Bone marrow (tissue), 2 donors: ENCODE measurements around the gene ABCF1.
A peak's percentile ranks its signal among the peaks of the same experiment; 100 is the strongest.

Experiments
- DNase-seq, 2 donors: peaks; one replicate each; lab custom pipeline; 2025; lab: John Stamatoyannopoulos, UW

The ABCF1 gene

DNA sequence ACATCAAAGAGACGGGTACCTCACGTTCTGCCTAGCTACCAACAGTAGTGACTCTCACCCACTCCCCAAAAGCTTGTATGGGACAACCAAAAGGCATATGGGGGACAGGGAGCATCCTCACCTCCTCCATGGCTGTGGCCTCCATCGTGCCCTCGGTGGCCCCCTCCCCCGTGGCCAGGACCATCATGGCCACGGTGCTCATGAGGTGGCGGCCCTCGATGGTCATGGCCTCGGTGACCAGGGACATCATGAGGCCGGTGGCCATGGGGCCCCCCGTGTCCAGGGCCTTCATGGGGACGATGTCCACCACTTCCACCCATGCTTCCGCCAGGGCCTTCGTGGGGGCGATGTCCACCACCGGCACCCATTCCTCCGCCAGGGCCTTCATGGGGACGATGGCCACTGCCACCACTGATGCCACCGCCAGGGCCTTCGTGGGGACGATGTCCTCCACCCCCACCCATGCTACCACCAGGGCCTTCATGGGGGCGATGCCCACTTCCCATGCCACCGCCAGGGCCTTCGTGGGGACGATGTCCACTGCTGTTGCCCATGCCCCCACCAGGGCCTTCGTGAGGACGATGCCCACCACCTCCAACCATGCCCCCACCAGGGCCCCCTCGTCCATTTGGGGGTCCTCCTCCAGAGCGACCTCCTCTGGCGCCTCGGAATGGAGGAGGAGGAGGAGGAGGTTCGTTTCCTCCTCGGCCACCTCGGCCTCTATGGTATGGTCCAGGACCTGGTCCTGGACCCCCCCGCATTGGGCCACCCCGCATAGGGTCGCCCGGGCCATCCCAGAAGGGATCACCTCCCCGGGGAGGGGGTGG is 30.8 kb downstream of the ABCF1 start:
- DNase-seq = no peak

DNA sequence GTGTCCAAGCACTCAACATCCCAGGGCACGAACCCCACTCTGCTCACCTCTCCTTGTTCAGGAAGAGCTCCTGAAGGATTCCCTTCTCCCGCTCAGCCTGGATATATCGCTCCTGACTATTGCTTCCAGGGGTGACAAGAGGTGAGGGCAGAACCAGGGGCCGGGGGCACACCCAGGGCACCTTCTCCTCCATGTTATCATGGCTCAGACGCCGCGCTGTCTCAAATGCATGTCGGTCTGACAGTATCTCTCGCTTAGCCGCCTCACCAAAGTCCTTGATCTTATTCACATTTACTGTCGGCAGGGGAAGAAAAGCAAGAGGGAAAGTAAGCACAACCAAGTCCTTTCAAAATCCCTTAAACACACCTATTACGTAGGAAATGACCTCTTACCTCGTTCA is 32.7 kb downstream of the ABCF1 start:
- no peak for DNase-seq

DNA sequence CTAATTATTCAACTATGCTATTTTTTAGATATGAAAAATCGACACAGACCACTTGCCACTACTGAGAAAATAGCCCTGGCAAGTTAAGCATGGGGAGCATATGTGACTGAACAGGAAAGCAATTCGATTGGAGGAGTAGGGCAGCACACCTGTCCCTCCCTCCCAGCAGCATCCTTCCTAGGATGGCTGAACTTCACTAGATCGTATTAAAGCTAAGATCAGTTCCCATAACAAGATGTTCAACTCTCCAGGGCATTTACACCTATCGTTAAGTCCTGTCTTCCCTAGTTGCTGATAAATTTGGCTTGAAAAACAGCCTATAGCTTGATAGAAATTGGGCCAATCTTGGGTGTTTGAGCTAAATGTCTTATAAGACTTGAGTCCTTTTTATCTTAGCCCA is 38.8 kb downstream of the ABCF1 start:
- no peak for DNase-seq

DNA sequence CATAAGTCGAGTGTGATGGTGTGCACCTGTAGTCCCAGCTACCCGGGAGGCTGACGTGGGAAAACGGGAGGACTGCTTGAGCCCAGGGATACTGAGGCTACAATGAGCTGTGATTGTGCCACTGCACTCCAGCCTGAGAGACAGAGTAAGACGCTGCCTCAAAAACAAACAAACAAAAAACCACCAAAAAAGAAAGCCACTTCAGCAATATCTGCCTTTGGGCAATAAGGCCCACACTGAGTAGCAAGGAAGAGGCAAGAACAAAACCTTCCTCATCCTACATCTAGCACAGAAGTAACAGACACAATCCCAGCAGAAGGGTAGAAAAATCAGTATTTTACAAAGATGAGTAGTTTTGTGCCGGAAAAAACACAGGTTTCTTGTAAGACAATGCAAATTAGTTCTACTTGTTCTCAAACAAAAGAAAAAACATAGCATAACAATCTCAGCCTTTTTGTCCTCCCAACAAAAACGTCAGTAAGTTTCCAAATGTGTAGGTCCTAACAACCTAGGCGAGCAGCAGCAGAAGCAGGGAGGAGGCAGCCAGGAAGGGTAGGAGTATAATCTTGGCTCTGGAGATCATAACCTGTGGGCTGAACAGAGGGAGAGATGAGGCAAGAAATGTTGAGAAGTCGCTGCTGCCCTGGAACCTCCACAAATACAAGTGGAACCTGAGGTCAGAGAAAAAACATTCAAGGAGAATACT is 40.1 kb downstream of the ABCF1 start:
- DNase-seq = no peak

DNA sequence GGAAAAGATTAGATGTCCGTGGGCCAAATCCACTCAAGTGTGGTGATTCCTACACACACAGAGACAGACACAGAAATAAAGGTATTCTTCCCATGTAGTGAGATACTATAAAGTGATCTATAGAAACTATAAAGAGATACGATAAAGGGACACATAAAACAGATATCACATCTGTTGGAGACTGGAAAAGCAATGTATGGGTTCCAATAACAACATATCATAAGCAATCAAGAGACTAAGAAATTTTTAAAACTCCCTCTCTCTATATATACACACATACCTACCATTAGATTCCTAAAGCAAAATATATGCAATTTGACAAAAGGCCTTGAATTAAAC is 40.6 kb downstream of the ABCF1 start:
- no peak for DNase-seq

DNA sequence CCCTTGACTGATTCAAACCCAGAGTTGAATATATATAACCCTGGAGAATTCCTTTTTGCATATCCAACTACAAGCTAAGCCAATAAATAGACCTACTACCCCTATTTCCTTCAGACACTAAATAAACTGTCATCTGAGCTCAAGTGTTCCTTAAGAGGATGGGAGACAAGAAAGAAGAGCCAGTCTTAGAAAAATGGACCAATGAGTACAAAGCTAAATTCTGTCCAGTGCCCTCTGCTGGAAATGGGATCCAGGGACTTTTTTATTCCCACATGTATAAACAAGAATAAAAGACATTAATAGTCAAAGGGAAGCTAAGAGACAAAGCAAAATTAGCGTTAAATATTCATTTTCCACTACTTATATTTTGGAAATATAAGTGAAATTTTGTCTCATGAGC is 41.0 kb downstream of the ABCF1 start:
- DNase-seq = no peak

DNA sequence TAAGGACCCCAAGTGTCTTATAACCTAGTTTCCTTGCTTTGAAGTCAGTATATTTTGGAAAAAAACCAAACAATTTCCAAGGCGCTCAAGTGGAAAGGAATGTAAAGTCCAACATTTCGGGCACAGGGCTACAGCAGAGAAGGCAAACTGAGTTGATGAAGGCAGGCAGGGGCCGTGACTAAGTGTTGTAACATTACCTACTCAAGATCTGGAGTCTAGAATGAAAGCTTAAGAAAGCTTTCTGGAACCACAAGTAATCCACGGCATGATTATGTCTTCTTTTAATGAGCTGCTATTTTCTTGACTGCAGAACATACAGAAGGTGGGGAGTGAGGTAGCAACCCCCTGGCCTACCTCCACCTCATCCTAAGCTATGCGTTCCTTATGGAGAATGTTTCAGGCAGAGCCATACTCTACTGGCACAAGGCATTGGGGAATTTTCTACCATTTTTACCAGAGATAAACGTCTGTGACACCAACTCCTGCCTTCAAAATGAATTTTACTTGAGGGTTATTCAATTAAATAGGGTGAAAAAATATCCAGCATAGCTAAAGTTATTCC is 41.5 kb downstream of the ABCF1 start:
- no peak for DNase-seq

DNA sequence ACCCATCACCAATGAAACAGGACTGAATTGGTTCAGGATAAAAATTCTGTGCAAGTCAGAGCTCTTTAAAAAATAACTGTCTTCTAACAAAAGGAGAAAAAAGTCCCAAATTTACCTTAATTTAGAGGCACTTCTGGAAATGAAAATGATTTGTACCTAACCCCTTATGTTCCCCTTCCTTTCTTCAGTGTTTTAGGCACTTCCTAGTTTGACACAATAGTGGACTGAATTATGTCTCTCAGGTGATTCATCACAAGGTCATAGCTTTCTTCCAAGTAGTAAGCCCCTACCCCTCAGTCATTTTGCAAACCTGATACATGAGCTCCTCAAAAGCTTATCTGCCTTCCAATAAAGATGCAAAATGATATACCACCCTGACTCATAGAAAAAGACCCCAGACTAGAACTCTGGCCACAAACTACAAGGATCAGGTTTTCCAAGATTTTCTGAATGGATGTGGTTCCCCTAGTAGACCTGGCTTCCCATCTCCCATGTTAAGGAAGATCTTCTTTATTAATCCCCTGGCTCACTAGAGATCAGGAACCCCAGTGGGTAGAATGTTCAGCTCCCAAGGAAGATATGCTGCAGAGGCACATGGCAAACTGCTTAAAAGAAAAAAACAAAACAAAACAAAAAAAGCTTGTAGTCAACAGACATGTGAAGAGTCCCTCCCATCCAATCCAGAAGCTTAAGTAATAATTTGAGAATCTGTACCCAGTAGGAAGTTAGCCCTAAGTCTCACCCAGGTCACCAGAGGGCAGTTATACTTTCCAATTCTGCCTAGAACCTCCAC is 42.2 kb downstream of the ABCF1 start:
- DNase-seq = no peak

DNA sequence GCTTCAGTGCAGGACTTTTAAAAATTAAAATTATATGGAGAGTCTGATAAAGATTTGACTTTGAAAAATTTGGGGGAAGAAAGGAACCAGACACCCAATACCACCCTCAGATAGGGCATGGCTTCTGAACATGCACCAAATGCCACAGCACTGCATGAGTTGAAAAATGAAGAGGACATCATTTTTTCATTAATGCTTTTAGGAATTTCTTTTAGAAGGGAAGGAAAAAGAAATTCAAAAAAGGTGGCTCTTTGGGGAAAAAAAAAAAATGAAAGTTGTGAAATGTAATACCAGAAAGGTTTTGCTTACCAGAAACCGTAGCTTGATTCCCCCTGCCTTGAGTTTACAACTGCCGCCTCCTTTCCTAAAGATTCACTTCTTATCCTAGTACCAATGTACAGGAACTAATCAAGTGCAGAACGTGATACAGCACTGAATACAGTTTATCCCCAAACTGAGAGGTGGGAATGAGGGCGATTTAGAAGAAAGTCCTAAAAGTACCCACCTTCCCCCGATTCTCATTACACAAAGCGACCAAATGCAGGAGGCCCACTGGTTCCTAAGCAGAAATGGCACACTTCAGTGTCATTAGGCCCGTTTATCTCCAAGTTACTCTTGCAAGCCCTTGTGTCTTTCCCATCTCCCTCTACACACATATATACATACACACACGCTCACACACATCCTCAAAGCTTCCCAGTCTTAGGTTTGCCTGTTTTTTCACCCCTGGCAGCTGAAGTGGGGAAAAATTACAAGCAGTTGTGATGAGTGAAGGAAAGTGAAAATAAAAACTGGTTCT is 43.0 kb downstream of the ABCF1 start:
- no peak for DNase-seq

DNA sequence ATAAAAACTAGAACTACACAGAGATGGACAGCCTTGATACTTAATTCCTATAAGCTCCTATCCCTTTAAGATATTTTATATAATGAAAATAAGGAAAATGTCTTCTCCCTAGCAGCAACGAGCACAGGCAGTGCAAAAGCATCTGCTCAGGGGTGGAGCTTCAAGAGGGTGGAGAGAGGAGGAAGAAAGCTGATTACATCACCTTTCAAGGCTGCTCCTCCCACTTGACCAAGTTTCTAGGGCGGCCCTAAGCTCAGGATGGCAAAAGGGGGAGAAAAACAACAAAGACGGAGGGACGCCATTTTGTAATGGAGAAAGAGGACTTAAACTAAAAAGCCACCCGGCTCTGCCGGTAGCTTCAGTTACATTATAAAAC is 43.6 kb downstream of the ABCF1 start:
- DNase-seq = peak; percentile 10 to 97

DNA sequence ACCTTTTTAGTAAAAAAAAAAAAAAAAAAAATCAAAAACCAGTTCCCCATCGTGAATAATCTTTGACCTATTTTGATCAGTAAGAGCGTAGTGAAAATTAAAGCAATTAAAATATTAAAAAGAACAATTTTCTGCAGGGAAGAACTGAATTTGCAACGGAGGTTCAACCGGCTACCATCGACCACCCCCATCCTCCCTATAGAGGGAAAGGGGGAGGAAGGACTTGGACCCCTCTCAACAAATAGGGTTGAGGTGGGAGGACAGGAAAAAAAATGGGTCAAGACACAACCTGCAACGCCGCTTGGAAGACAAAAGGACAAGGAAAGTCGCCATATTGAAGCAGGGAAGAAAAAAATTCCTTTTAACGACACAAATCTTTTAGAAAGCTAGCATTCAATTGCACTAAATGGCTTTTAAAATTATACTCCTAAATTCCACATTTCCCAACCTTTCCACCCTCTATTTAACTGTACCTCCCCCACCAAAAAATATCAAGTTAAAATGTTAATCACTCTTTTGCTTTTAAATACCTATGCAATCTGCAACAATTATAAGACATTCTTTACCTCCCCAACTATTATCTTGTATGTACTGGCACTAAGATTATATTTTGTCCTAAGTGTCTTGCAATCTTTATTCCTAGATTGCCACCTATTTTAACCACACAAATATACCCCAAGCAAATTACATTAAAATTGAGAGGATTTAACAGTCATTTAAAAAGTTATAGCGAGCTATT is 44.1 kb downstream of the ABCF1 start:
- DNase-seq = peak; percentile 12 to 51

DNA sequence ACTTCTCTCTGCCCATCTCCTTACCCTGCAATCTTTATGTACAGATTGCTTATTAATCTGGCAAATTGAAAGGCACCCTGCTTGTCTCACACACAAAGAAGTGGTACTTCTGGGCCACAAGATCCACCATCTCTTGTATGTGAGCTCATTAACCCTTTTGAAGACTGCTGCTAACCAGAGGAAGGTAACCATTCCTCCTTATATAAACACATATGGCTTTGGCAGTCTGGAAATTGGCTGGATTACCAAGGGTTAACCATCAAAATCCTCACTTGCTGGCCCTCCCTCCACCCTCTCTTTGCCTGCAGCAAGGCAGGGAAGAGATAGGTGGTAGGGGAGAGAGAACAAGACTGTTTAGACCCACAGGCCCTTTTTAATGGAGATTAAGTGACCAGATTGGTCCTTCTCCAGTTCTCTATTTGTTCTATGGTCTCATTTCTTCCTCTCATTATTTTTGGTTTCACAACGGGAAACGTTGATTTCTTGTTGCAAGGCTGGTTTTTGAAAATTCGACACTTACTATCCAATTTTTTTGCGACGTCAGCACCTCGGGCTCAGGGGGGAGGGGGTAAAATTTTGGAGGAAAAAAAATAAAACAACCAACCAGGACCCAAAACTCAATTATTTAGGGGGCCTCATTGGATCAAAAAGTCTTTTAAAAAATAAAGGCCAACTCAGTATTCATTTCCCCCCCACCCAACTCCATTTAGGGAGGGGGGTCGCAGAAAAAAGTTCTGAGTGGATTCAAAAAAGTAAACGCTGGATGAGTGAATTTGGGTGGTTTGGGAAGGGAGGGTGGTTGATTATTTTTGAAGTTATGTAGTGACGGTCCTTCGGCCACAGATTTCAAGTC is 44.9 kb downstream of the ABCF1 start:
- DNase-seq = peak in 1 of 2 donors; percentile 26

DNA sequence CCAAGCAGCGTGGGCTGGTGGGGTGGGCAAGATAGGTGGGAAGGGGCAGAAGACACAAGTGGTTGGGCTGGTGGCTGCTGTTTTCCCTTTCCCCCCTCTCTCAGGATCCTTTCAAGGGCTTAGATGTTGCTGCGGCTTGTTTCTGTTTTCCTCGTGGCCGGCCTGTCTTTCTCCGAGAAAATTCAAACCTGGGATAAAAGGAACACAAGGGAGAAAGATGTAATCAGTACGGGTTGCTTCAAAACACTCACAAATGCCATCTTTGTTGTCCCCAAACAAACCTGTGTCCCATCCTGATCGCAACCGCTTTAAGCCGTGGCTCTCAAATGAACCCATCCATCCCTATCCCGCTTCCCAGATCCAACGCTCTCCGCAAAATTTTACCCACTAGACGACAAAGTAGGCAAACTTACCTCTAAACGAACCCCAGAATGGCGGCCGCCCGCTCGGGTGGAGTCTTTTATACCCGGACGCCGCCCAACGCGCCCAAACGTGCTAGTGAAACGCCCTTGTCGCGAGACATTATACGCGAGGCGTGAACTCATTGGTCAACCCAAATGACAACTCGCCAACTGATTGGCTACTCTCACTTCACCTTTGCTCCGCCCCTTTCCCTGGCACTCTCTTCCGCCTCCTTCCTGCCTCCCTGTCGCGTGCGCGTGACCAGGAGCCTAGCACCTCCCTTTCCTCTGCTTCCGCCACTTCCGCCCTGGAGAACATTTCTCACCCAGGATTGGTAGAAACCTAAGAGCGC is 45.7 kb downstream of the ABCF1 start, which contains the start of gene PPP1R10:
Gene PPP1R10 (minus strand): TSS at position 433 of the 754 bp plus-strand sequence. CDS start 7,299 bp downstream, outside the sequence.
- peak; percentile 98 to 100 for DNase-seq

DNA sequence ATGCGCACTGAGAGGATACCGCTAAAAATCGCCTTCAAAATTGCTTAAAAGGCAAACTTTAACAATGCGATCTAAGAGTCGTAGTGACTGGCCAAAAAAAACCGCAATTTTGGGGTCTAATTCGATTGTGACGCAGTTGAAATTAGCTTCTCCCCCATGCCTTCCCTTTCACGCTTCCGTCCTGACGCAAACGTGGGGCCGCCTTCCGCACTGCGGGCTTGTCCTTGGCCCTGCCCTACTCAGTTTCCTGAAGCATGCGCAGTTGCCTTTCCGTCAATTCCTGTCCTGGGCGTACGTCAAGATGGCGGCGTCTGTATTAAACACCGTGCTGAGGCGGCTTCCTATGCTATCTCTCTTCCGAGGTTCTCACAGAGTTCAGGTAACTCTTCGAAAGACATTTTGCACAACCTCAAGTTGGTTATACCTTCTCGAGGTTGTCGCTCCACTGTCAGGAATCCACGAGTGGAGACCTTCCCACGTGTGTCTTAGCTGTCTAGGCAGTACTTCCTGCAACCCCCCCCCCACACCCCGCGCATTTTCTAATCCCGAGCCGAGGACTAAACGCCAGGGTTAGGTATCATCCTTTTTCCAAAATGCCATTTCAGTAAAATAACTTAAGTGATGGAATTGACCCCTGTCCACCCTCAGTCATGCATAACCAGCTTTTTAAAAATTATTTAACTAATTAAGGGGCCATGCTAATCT is 46.5 kb downstream of the ABCF1 start, which contains the start of gene MRPS18B:
Gene MRPS18B (plus strand): TSS at position 276 of the 705 bp plus-strand sequence. CDS start 26 bp downstream, at position 302.
- peak; percentile 98 to 100 for DNase-seq

DNA sequence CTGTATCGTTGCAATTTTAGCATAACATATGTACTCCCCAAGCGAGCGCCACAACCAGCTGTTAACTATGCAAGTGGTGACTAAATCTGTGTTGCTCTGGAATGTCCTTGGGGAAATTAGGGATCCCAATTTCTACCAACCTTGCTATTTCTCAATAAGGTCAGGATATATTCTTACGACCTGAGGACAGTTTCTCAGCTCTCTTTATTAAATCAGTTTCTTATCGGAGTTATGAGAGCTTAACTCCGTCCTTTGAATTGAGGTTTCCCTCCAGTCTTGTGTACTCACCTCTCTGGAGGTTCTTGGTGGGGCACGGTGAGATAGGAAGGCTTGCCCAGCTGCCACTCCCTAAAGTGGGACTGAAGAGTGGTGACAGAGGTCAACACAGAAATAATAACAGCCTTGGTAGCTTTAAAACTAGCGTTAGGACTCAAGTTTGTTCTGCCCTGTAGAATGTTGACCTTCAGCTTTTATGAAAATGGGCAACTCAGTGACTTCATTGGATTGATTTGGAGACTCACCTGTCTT is 47.1 kb downstream of the ABCF1 start:
- no peak for DNase-seq

DNA sequence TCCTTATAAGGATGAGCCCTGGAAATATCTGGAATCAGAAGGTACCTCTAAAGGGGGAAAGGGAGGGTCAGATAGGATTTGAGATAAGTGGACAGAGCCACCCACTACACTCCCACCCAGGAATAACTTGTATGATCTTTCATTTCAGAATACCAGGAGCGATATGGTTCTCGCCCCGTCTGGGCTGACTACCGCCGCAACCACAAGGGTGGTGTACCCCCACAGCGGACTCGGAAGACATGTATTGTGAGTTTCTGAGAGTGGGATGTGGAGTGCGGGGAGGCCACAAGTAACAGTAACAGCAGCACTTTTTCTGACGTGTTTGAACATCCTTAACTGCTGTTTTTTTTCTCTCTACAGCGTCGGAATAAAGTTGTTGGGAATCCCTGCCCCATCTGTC is 48.3 kb downstream of the ABCF1 start:
- no peak for DNase-seq

DNA sequence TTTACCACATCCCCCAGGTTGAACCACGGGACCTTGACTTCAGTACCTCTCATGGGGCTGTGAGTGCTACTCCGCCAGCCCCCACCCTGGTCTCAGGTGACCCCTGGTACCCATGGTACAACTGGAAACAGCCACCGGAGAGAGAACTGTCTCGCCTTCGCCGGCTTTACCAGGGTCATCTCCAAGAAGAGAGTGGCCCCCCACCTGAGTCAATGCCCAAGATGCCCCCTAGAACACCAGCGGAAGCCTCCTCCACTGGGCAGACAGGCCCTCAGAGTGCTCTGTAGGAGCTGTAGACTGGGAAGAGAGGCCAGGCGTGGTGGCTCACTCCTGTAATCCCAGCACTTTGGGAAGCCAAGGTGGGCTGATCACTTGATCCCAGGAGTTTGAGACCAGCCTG is 54.3 kb downstream of the ABCF1 start:
- DNase-seq = no peak
